HG03108 (cell line): Measurements from ENCODE around the gene DIPK1C.

Experiments used
- ATAC-seq: cut with Tn5 transposase; IDR thresholded peaks from one replicate; pipeline ENCODE4 v1.9.1; 2021; ENCODE audit warnings: moderate library complexity; ENCODE audit not compliant: unreplicated experiment

The DIPK1C gene

DNA sequence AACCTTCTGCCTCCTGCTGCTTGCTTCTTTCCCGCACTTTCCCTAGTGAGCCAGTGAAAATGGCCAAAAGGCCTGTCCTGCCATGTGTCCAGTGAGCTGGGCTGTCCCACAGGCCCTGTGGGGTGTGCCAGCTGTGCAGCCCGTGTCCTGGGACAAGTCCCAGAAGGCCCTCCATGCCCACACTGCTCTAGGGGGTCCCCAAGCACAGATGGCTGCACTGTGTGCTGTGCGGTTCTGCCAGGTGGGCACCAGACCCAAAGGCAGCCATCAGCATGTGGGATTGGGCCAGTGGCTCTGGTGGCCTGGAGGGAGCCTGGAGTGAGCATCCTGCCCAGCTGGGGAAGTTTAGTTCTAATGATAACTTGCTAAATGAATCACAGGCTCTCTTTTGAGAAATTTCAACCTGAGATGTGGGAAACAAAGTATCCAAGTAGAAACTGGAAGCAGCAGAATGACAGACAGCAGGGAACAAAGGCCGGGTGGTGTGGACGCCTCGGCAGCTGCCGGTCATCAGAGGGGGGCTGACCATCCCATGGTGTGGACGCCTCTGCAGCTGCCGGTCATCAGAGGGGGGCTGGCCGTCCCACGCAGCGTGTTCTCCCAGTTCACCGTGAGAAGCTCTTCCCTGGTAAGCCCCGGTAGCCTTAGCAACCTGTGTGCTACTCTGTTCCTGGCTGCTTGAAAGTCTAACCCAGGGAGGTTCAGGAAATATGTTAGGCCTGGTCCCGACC is 29.2 kb upstream of the DIPK1C start:
- no peak for ATAC-seq

DNA sequence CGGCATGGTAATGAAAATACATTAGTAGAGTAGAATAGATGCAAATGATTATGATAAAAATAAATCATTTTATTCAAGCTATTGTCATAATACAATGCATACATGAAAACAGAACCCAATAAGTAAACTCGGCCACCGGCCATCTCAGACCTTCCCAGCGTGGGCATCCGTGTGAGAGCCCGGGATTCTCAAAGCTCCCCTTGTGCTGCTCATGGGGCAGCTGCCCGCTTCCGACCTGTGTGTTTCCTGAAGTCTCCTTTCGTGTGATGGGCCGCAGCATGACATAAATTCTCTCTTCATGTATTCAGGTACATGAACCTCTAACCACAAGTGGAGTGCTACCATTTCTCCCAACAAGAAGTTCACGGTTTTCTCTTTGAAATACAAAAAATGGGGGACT is 25.6 kb upstream of the DIPK1C start:
- ATAC-seq = no peak

DNA sequence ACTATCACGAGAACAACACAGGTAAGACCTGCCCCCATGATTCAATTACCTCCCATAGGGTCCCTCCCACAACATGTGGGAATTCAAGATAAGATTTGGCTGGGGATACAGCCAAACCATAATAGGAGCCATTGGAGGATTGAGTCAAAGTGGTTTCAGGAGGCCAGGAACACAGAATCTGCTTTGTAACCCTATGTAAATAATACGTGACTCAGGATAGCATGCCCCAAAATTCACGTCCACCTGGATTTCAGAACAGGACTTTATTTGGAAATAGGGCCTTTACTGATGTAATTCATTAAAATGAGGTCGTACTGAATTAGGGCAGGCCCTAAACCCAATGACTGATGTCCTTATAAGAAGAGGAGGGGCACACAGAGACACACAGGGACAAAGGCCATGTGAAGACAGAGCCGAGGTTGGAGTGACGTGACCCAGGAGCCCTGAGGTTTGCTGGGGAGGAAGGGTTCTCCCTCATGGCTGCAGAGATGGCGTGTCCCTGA is 23.1 kb upstream of the DIPK1C start:
- no peak for ATAC-seq

DNA sequence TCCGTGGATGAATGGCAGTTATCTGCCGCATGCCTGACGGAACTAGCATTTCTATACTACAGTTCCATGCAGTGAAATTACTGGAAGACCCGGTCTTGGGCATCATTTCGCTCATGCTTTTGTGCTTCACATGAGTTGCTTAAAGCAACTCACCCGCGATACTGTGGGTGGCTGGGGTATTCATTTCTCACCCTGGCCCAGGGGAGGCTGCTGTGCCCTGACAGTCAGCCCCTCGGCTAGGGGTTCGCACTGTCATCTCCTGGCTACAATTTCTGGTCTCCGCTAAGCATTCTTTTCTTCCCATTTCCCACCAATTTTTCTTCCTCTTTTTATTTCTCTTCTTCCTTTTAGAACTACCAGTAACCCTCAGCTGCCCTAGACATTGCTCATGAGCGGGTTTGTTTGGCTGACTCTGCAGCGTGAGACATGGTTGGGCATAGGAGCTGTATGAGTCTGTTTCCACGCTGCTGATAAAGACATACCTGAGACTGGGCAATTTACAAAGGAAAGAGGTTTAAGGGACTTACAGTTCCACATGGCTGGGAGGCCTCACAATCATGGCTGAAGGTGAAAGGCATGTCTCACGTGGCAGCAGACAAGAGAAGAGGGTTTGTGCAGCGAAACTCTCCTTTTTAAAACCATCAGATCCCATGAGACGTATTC is 22.5 kb upstream of the DIPK1C start:
- ATAC-seq = no peak

DNA sequence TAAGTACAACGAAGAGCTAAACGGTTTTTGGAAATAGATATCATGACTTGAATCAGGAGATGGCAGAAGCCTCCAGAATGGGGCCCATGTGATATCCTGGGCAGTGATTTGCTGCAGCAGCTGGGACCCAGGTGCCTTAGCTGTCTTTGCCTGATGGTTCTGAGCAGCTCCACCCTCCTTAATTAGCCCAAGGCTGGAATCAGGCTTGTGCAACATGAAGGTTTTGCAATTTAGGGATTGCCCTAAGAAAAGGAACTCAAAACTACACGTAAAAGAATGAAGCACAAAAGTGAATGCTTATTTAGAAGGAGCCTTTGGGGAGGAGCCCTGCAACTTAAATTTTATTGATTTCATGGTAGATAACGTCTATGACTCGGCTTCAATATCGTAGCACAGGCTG is 21.8 kb upstream of the DIPK1C start:
- ATAC-seq = no peak

DNA sequence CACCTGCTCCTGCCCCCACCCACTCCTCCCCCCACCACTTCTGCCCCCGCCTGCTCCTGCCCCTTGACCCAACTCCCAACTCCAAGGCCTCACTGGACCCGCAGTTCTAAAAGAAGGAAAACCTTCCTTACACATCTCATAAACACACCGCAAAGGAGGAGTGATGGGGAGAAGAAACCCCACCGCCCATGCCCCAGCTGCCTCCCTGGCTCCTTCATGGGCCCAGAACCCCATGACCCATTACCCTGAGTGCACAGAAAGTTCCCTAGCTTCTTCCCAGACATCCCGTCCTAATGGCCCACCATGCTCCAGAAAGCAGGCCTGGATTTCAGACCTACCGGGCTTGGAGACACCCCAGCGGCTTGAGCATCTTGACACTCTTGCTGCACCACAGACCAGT is 21.2 kb upstream of the DIPK1C start:
- ATAC-seq = no peak

DNA sequence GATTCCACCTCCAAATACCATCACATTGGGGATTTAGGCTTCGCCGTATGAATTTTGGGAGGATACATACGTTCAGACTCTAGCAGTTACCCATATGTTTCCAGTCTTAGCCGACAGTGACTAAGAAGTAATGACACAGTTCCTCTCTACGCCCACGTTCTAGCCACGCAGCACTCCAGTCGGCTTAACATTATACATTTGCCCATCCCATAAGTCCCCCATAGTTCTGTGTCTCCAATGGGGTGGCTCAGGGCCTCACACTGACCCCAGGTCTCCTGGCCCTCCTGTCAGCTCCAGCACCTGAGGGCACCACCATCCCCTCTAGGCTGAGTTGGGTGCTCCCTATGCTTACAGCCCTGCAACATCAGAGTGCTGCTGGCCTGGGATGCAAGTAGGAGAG is 20.7 kb upstream of the DIPK1C start:
- no peak for ATAC-seq

DNA sequence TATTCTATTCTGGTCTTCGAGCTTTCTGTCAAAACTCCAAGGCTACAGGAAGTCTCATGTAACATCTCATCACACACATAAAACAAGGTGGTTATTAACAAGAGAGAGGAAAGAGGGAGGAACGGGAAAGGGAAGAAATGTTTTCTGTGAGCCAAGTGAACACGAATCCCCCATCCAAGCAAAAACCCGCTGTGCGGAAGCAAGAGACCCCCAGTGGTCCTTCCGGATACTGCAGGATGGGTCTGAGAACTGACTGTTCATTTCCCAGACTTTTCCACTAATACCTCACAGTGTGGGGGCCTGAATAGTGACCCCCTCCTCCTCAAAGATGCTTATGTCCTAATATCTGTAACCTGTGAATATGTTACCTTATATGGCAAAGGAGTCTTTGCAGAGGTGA is 19.0 kb upstream of the DIPK1C start:
- no peak for ATAC-seq

DNA sequence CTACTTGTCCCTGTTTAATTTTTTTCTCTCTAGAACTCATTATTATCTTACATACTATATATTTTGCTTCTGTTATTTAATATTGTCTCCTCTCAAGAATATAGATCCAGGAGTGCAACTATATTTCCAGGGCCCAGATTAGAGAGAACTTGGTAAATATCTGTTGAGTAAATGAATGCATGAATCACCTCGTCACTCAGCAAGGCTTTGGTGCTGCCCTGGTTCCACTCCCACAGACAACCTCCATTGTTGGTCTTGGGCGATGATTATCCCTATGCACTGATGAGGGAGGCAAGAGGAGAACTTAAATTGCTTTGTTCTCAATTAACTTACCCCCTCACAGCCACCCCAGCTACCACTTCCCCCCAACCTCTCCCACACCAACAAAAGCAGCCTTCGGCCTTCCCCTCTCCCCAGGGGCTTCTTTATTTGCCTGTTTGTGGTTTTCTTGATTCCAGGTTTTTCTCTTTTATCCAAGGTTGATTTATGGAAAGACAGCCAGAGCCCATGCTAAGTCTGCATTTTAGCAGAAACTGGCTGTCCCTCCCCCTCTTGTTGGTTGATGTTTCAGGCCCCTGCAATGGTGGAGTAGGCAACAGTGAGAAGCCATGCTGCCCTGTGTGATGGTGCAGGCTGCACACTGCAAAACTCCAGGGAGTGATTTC is 17.0 kb upstream of the DIPK1C start:
- no peak for ATAC-seq

DNA sequence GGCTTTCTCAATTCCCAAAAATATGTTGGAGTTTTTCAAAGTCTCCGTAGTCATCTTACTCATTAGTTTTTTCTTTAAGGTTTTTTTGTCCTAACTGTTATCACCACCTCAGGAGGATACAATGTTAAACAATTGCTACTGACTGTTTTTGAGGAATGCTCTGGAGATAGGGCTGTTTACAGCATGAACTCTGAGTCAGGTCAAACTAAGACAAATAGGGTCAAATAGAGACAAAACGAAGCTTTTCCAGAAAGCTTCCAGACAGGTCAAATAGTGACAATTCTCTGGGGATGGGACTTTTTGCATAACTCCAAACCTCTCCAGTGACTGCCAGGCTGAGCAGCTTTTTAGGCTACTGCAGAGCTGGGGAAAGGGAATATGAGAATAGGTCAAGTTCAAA is 15.2 kb upstream of the DIPK1C start:
- no peak for ATAC-seq

DNA sequence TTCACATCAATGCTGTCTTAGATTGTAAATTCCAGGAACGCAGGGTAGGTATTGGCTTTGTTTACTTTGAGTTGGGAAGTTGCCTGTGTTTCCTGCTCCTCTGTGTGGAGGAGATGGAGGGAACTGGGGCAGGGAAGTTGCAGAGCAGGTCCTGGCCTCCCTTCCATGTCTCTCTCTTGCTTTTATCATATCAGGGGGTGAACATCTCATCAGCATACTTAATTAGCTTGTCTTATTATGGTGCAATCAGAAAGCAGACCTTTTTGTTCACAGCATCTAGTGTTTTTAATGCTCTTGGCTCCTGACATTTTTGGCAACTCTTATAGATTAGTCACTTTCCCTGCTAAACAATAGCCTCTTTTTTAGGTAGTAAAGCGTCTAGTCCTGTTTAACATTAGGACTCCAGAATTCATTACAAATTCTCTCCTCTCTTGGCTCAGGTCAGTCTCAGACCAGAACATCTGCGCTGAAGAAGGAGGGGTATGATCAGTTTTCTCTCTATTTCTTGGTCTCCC is 11.5 kb upstream of the DIPK1C start:
- ATAC-seq = no peak

DNA sequence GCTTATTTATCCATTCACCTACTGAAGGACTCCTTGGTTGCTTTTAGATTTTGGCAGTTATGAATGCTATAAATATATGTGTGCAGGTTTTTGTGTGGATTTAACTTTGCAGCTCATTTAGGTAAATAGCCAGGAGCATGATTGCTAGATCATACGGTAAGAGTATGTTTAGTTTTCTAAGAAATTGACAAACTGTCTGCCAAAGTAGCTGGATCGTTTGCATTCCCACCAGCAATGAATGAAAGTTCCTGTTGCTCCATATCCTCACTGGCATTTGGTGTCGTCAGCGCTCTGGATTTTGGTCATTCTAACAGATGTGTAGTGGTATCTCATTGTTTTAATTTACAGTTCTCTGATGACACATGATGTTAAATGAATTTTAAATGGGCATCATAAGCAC is 8.7 kb upstream of the DIPK1C start:
- no peak for ATAC-seq

DNA sequence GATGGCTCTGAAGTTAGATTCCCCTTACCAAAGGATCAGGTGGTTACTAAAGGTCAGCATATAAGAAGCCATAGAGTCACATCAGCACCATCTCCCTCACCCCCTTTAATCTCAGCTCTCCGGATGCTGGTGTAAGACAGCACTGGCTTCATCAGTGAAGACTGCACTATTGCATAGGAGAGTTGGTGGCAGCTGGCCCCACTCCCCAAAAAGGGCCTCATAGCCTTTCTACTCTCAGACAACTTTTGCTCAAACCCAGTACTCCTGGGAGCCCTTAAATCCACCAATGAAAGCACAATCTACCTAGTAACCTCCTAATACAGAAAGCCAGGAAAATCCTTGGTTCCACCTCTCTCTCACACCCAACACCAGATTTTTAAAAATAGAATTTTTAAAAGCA is 6.9 kb upstream of the DIPK1C start:
- no peak for ATAC-seq

DNA sequence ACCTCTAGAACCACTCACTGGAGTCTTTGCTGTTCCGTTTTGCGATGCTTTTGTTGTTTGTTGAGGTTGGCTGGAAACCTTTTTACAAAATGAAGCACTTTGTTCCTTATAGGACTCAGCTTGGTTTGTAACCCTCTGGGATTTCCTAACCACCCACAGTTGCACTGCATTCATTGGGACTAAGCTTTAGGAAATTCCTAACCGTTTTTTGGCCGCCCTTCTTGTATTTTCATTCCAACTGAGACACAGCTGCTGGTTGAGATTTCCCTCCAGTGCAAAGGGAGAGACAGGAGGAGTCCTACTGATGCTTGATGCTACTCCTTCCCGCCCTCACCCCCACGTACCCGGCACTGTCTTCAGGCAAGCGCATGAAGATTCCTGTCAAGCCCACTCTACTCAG is 6.1 kb upstream of the DIPK1C start:
- ATAC-seq = no peak

DNA sequence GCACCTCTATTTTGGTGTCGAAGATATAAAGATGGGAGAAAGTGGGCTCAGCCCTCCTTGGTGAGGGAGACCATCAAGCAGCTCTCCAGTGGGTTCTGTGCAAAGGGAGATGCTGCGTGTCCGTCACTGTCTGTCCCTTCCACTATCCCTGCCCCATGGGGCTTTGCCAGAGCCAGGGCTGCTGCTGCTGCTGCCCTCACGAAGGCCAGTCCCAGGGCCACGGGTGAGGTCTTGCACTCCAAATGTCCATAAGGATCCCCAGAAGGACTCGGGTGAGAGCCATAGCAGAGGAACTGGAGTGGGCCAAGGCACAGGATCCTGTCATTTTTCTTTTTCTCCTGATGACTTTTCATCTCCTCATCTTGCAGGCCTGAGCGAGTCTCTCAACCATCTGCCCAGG is 3.7 kb upstream of the DIPK1C start:
- no peak for ATAC-seq

DNA sequence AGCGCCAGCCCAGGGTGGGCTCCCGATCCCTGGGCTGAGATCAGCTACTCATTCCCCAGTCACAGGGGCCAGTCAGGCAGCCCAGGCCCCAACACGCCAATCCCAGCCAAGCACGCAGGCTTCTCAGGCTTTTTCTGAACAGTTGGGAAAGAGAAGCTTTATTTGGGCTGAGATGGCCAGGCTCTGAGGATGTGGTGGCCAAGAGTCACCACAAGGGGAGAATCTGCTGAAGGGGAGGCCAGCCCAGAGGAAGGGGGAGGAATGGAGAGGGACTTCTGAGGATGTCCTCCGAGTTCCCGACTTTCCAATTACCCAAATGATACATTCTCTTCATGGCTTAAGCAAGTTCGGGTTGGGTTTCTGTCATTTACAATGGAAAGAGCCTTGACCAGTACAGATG is 2.8 kb upstream of the DIPK1C start:
- no peak for ATAC-seq

DNA sequence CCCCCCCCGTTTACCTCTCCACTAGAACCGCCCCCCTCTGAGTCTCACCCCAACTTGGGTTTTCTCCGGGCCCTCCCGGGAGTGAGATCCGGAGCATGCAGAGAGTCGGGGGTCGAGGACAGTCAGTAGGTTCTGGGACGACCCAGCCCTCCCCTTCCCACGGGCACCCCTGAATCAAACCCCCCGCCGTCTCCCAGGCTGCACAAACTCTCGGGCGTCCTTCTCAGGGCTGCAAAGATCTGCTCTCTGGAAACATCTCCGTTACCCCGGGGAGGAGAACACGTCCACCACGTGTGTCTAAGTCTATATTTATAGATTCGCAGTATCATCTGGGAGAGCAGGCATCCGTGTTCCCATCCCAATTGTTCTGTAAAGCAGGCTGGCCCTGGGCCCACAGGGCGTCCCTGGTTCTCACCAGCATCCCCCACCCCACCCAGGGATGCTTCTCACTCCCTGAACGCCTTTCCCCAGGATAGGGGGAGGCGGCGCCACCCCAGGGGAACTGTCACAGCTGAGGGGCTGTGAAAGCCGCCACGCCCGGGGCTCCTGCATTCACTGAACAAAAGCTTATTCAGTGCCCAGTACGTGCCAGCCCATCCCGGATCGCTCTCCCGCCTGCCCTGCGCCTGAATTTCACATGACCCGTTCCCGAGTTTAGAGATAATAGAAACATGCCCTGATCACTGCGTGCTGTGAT is 765 bp upstream of the DIPK1C start:
- ATAC-seq = no peak

DNA sequence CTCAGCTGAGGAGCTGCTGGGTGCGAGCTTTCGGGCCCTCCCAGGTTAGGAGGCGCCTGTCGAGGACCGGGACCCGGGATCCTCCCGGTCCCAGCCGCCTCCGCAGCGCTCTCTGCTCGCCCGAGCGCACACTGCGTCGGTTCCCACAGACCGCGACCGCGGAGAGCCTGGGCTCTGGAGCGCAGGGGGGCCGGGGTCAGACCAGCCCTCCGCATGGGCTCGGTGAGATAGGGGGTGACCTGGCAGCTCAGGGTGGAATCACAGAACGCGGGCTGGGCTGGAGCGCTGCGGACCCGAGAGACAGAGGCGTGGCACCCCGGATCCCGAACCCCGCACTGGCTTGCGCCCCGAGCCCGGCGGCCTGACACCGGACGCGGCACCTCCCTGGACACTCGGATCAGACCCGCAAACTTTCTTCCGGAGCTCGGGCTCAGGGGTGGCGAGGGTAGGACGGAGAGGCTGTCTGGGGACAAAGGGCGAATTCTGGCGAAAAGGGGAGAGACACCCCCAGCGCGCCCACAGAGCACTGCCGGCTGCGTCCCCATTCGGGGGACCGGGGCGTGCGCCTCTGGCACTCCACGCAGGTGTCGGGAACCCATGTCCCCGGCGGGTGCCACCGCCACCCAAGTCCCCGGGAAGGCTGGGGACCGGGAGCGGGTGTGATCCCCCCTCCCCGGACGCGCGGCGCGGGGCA is 612 bp downstream of the DIPK1C start:
- no peak for ATAC-seq

DNA sequence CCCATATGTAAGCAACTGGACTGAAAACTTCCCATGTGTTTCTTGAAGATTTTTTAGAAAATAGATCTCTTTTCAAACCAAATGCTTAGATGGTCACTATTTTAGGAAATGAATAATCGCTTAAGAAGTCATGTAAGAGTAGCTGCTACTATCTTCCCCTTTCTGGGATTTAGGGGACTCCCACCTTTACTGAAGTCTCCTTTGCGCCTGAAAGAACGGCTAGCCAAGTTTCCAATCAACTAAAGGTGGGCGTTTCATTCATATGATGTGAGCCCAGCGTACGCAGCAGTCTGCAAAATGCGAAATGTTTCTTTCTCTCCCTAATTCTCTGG is 1.1 kb downstream of the DIPK1C start:
- ATAC-seq = no peak

DNA sequence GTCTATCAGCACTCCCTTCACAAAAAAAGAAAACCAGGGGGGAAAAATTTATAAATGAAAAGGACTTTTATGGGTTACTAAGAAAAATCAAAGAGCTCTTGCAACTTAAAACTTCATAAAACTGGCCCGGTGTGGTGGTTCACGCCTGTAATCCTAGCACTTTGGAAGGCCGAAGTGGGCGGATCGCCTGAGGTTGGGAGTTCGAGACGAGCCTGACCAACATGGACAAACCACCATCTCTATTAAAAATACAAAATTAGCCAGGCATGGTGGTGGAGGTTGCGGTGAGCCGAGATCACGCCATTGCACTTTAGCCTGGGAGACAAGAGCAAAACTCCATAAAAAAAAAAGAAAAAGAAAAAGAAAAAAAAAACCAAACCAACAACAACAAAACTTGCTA is 1.7 kb downstream of the DIPK1C start:
- ATAC-seq = no peak

DNA sequence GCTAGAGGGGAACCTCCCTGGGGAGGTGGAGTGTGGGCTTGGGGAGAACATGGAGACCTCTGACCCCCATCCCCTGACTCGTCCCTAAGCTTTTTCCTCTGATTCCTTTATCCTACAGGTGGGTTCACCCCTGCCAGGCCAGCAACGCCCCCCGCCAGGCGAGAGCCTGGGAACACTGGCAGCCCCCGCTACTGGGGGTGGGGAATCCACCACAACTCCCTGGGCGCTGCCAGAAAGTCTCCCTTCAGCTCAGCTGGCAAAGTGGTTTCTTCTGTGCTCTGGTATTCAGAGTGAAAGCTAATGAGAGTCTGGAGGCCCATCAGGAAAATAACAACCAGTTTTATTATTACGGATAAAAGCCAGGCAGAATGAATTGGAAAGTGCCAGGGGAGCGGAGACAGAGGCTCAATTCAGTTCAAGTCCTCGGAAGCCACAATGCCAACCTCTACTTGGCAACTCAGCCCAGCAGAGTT is 2.8 kb downstream of the DIPK1C start:
- ATAC-seq = no peak
